K562 (cell line): ENCODE results near the gene NEXN. TPM values are rescaled to one million over a fixed set of nuclear protein-coding genes. Genes with fewer than 3 reads are reported as not detected.

Source experiments
- CAMTA2 ChIP-seq: fragments of 250-450 bp; sonication (Bioruptor Pico); conservative IDR thresholded peaks from 2 replicates; pipeline ENCODE4 v1.5.1; 2022
- CBX8 ChIP-seq: fragments of 200-600 bp; sonication (generic); IDR thresholded peaks from 2 replicates; pipeline ENCODE4 v1.6.1; 2012; ENCODE audit warnings: borderline replicate concordance, mixed run types, low read depth, mild to moderate bottlenecking, moderate library complexity, mixed read lengths, low read length, control low read depth, inconsistent platforms; ENCODE audit not compliant: poor library complexity, severe bottlenecking; ENCODE audit errors: extremely low read depth
- COPS2 ChIP-seq: fragments of 450-650 bp; conservative IDR thresholded peaks from 2 replicates; pipeline ENCODE4 v1.6.1; 2016; ENCODE audit warnings: mild to moderate bottlenecking, moderate library complexity
- ELF4 ChIP-seq: fragments of 450-650 bp; formaldehyde crosslinking; IDR thresholded peaks from 2 replicates; pipeline ENCODE4 v1.4.0; 2022; ENCODE audit warnings: missing genetic modification characterization
- GTF2A2 ChIP-seq: IDR thresholded peaks from 2 replicates; pipeline ENCODE4 v1.6.1; 2016; ENCODE audit warnings: mild to moderate bottlenecking, missing genetic modification characterization, missing compliant biosample characterization
- HDAC2 ChIP-seq: fragments of 450-650 bp; IDR thresholded peaks from 2 replicates; pipeline ENCODE4 v1.6.1; 2016; ENCODE audit warnings: mild to moderate bottlenecking
- MYC ChIP-seq, 2 experiments: fragments of 250-450 bp in 1 of 2; sonication (Bioruptor Pico) in 1 of 2; IDR thresholded peaks; 2 replicates each; pipeline versions ENCODE4 v1.5.1 to v1.6.1; 2012 to 2021; ENCODE audit warnings: low read depth in 2 of 2, borderline replicate concordance in 1 of 2, improper control_type of control experiment in 1 of 2, low read length in 1 of 2, mild to moderate bottlenecking in 1 of 2, moderate library complexity in 1 of 2
- NFYB ChIP-seq: IDR thresholded peaks from 2 replicates; pipeline ENCODE4 v1.6.1; 2011; ENCODE audit warnings: mild to moderate bottlenecking, moderate library complexity; ENCODE audit not compliant: insufficient read length; ENCODE audit errors: extremely low read depth
- ZBTB33 ChIP-seq: sonication (generic); formaldehyde crosslinking; IDR thresholded peaks from 2 replicates; pipeline ENCODE4 v1.8.1; 2023; ENCODE audit warnings: mild to moderate bottlenecking, missing genetic modification reagents
- ZFP30 ChIP-seq: fragments of 250-450 bp; sonication (Bioruptor Pico); IDR thresholded peaks from 2 replicates; pipeline ENCODE4 v1.8.0; 2022; ENCODE audit warnings: moderate library complexity, mild to moderate bottlenecking, inconsistent platforms, borderline replicate concordance
- ZNF23 ChIP-seq: fragments of 250-450 bp; sonication (Bioruptor Pico); IDR thresholded peaks from 2 replicates; pipeline ENCODE4 v1.4.0; 2020; ENCODE audit warnings: mild to moderate bottlenecking
- ZNF277 ChIP-seq: fragments of 250-450 bp; sonication (Bioruptor Pico); IDR thresholded peaks from 2 replicates; pipeline ENCODE4 v1.8.0; 2022; ENCODE audit warnings: inconsistent platforms, mild to moderate bottlenecking, moderate library complexity, borderline replicate concordance
- ZNF3 ChIP-seq: fragments of 250-450 bp; sonication (Bioruptor Pico); IDR thresholded peaks from 2 replicates; pipeline ENCODE4 v1.5.0; 2021; ENCODE audit warnings: mild to moderate bottlenecking, moderate library complexity
- ZNF347 ChIP-seq: fragments of 450-650 bp; formaldehyde crosslinking; IDR thresholded peaks from 2 replicates; pipeline ENCODE4 v1.4.0; 2020; ENCODE audit warnings: low read depth, mild to moderate bottlenecking, moderate library complexity
- ZNF431 ChIP-seq: sonication (generic); formaldehyde crosslinking; IDR thresholded peaks from 2 replicates; pipeline ENCODE4 v1.8.0; 2022; ENCODE audit warnings: mild to moderate bottlenecking, missing genetic modification reagents
- ZNF699 ChIP-seq: fragments of 250-450 bp; sonication (Bioruptor Pico); IDR thresholded peaks from 2 replicates; pipeline ENCODE4 v1.8.0; 2021; ENCODE audit warnings: mild to moderate bottlenecking, moderate library complexity; ENCODE audit not compliant: insufficient replicate concordance
- ZNF780A ChIP-seq: fragments of 250-450 bp; sonication (Bioruptor Pico); IDR thresholded peaks from 2 replicates; pipeline ENCODE4 v1.5.0; 2021; ENCODE audit warnings: mild to moderate bottlenecking
- ZNF785 ChIP-seq: fragments of 250-450 bp; sonication (Bioruptor Pico); IDR thresholded peaks from 2 replicates; pipeline ENCODE4 v1.4.0; 2020; ENCODE audit warnings: mild to moderate bottlenecking
- polyA plus RNA-seq, 8 experiments: library from polyadenylated mRNA; depleted of rRNA in 4 of 8; stranded (reverse) in 5 of 8; unstranded in 3 of 8; fragments of >200 nt; fragmentation: Nextera tagmentation in 2 of 8; fragmentation: Illumina TruSeq in 1 of 8; extraction: Ambion mirVana in 2 of 8; extraction: Trizol in 1 of 8; gene quantifications; 2 replicates each; pipeline versions ENCODE4 v1.2.1 to v1.2.3, GENCODE V29; 2011 to 2014; ENCODE audit warnings: inconsistent platforms in 1 of 8, missing spikeins in 1 of 8
- total RNA-seq, 7 experiments: library from RNA; depleted of rRNA in 6 of 7; stranded (reverse); fragments of >200 nt in 6 of 7; fragmentation: Illumina TruSeq in 2 of 7; extraction: Trizol in 2 of 7; gene quantifications; 2 replicates each; pipeline versions ENCODE4 v1.2.1 to v1.2.3, GENCODE V29; 2011 to 2021; ENCODE audit warnings: low replicate concordance in 1 of 7
- TF ChIP-seq, protein P1 (sequence below): fragments of 450-650 bp; formaldehyde crosslinking; IDR thresholded peaks from 2 replicates; pipeline ENCODE4 v1.4.0; 2020; ENCODE audit warnings: mild to moderate bottlenecking, moderate library complexity

Gene NEXN
- total and polyA plus RNA-seq, 9 of the 15 experiments (the other 6 are each of a cell fraction or from before 2014, with no cell fraction given): 0.18 to 1.8 (median 0.76) TPM

DNA sequence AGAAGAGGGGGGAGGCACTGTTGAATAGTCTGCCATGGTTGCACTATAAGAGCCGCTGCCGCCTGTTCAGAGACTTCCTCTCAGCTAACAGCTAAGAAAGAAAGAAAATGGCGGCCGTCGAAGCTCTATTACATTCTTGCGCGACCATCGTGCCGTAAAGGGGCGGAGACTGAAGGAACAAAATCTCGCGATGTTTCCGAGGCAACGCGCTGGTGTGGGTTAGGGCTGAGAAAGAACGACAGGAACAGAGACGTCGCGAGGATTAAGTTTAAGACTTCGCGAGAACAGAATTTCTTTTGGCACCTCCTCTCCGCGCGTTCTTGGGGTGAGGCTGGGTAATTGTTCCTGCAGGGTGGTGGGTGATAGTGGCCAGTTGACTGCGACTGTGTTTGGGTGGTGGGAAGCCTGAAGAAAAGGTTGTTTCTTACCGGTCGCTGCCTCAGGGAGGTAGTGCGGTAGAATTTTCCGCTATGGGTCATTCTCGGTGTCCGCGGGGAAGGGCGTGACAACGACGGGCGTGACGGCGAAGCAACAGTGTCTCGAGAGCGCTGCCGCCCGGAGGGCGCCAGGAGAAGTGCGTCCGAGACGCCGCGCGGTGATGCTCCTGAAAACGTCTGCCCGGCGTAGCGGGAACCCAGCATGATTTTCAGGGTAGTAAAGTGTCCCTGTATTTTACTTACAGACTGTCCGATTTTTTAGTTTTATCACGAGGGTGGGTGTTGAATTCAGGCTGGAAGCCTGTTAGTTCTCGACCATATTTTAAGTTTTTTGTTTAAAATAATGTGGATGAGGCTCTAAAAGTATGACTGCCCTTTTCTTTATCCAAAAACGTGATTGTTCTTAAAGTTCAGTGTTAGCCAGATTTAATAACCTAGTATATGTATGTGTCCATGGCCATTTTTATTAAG, 90.8 kb downstream of the NEXN start, which contains the start of gene FUBP1 (continued):
- TF ChIP-seq ZBTB33 (CRISPR knock-in tag): no peak
- TF ChIP-seq ZNF431 (CRISPR knock-in tag): no peak
- TF ChIP-seq ZFP30: no peak
- TF ChIP-seq ZNF347 (CRISPR knock-in tag): no peak
- peak; percentile 85 for TF ChIP-seq MYC (IDR thresholded peaks at IDR 0.05; ENCODE audit: low read depth, low read length)
- 0 out of 2 replicates have a peak, but pooled peaks have one; percentile 3 for TF ChIP-seq MYC (CRISPR knock-in tag; IDR thresholded peaks at IDR 0.05; ENCODE audit: borderline replicate concordance, low read depth)
- no peak for TF ChIP-seq ZNF699 (CRISPR knock-in tag)
- no peak for TF ChIP-seq NFYB
- TF ChIP-seq COPS2: no peak
- TF ChIP-seq HDAC2: peak; percentile 87
- no peak for TF ChIP-seq CBX8
- TF ChIP-seq ZNF277 (CRISPR knock-in tag): no peak
- TF ChIP-seq CAMTA2 (CRISPR knock-in tag): no peak
- TF ChIP-seq ZNF785 (CRISPR knock-in tag): no peak
- no peak for TF ChIP-seq ZNF3 (CRISPR knock-in tag)
- no peak for TF ChIP-seq GTF2A2 (tag)
- peak; percentile 37 for TF ChIP-seq ELF4 (CRISPR knock-in tag)
- TF ChIP-seq, protein P1, sequence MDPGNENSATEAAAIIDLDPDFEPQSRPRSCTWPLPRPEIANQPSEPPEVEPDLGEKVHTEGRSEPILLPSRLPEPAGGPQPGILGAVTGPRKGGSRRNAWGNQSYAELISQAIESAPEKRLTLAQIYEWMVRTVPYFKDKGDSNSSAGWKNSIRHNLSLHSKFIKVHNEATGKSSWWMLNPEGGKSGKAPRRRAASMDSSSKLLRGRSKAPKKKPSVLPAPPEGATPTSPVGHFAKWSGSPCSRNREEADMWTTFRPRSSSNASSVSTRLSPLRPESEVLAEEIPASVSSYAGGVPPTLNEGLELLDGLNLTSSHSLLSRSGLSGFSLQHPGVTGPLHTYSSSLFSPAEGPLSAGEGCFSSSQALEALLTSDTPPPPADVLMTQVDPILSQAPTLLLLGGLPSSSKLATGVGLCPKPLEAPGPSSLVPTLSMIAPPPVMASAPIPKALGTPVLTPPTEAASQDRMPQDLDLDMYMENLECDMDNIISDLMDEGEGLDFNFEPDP (CRISPR knock-in tag): no peak
- no peak for TF ChIP-seq ZNF780A
- no peak for TF ChIP-seq ZNF23 (CRISPR knock-in tag)
